Fibroblast of skin of abdomen (primary cell): ENCODE measurements around the gene GALNTL6.
A peak's percentile ranks its signal among the peaks of the same experiment; 100 is the strongest.
"Not testable (repeated sequence)": the region's sequence is repeated elsewhere in the genome, so short reads cannot be mapped to it uniquely, and the experiment has no call there.

ENCODE experiments used
- DNase-seq: peaks from one replicate; pipeline ENCODE4 v3.0.0-alpha.2; 2013

Gene GALNTL6

GRCh38 chr4:172956340-172956739 is 1143.1 kb downstream of the GALNTL6 start:
- not testable (repeated sequence) for DNase-seq

- no peak for DNase-seq
Observed at GRCh38 chr4:172957216-172957615, 1144.0 kb downstream of the GALNTL6 start.

GRCh38 chr4:172962564-172963353 is 1149.6 kb downstream of the GALNTL6 start:
- peak; percentile 14 for DNase-seq

- no peak for DNase-seq
Observed at GRCh38 chr4:172963498-172964294, 1150.5 kb downstream of the GALNTL6 start.

- not testable (repeated sequence) for DNase-seq
Observed at GRCh38 chr4:172970189-172970588, 1157.0 kb downstream of the GALNTL6 start.

- no peak for DNase-seq
Observed at GRCh38 chr4:172974586-172974985, 1161.4 kb downstream of the GALNTL6 start.

GRCh38 chr4:172975651-172976229 is 1162.5 kb downstream of the GALNTL6 start:
- DNase-seq = no peak

- DNase-seq = not testable (repeated sequence)
Observed at GRCh38 chr4:172977491-172978041, 1164.4 kb downstream of the GALNTL6 start.

- no peak for DNase-seq
Observed at GRCh38 chr4:172978848-172979247, 1165.6 kb downstream of the GALNTL6 start.

GRCh38 chr4:172979332-172979731 is 1166.1 kb downstream of the GALNTL6 start:
- DNase-seq = no peak

GRCh38 chr4:172980219-172980618 is 1167.0 kb downstream of the GALNTL6 start:
- no peak for DNase-seq

GRCh38 chr4:172982151-172982590 is 1169.0 kb downstream of the GALNTL6 start:
- peak; percentile 37 for DNase-seq

- peak; percentile 42 for DNase-seq
Observed at GRCh38 chr4:172983014-172983413, 1169.8 kb downstream of the GALNTL6 start.

GRCh38 chr4:172983631-172984030 is 1170.4 kb downstream of the GALNTL6 start:
- no peak for DNase-seq

GRCh38 chr4:172985552-172985951 is 1172.3 kb downstream of the GALNTL6 start:
- DNase-seq = no peak

- no peak for DNase-seq
Observed at GRCh38 chr4:172986114-172986513, 1172.9 kb downstream of the GALNTL6 start.

GRCh38 chr4:172989984-172990820 is 1177.0 kb downstream of the GALNTL6 start:
- no peak for DNase-seq

GRCh38 chr4:172992648-172993378 is 1179.6 kb downstream of the GALNTL6 start:
- no peak for DNase-seq

GRCh38 chr4:172995161-172995560 is 1182.0 kb downstream of the GALNTL6 start:
- DNase-seq = peak; percentile 17

- no peak for DNase-seq
Observed at GRCh38 chr4:172995704-172996103, 1182.5 kb downstream of the GALNTL6 start.

GRCh38 chr4:172996571-172997216 is 1183.5 kb downstream of the GALNTL6 start:
- DNase-seq = peak; percentile 69
